HG03378 (cell line): ENCODE data around the gene RFLNA.

ENCODE experiments used
- ATAC-seq: cut with Tn5 transposase; IDR thresholded peaks from one replicate; pipeline ENCODE4 v1.9.1; 2021; ENCODE audit warnings: mild to moderate bottlenecking, moderate library complexity; ENCODE audit not compliant: unreplicated experiment

The RFLNA gene

GRCh38 chr12:124354400-124354799 lies 59.5 kb downstream of the RFLNA start:
- ATAC-seq, result no peak

- no peak for ATAC-seq
Measured at GRCh38 chr12:124356221-124356620, 61.3 kb downstream of the RFLNA start.

- no peak for ATAC-seq
Measured at GRCh38 chr12:124357616-124358015, 62.7 kb downstream of the RFLNA start.

GRCh38 chr12:124358572-124358971 lies 63.7 kb downstream of the RFLNA start:
- ATAC-seq, result no peak

GRCh38 chr12:124359671-124360581 lies 65.0 kb downstream of the RFLNA start:
- no peak for ATAC-seq

- no peak for ATAC-seq
Measured at GRCh38 chr12:124361074-124361970, 66.4 kb downstream of the RFLNA start.

- no peak for ATAC-seq
Measured at GRCh38 chr12:124361996-124362395, 67.1 kb downstream of the RFLNA start.

GRCh38 chr12:124363353-124363965 lies 68.6 kb downstream of the RFLNA start:
- ATAC-seq, result no peak

GRCh38 chr12:124364543-124364942 lies 69.7 kb downstream of the RFLNA start:
- no peak for ATAC-seq
